HG03565 (cell line): ENCODE results near the gene LMX1B.

Experiments
- ATAC-seq: cut with Tn5 transposase; IDR thresholded peaks from one replicate; pipeline ENCODE4 v1.9.1; 2021; ENCODE audit warnings: mild to moderate bottlenecking, moderate library complexity; ENCODE audit not compliant: unreplicated experiment

Gene LMX1B

DNA sequence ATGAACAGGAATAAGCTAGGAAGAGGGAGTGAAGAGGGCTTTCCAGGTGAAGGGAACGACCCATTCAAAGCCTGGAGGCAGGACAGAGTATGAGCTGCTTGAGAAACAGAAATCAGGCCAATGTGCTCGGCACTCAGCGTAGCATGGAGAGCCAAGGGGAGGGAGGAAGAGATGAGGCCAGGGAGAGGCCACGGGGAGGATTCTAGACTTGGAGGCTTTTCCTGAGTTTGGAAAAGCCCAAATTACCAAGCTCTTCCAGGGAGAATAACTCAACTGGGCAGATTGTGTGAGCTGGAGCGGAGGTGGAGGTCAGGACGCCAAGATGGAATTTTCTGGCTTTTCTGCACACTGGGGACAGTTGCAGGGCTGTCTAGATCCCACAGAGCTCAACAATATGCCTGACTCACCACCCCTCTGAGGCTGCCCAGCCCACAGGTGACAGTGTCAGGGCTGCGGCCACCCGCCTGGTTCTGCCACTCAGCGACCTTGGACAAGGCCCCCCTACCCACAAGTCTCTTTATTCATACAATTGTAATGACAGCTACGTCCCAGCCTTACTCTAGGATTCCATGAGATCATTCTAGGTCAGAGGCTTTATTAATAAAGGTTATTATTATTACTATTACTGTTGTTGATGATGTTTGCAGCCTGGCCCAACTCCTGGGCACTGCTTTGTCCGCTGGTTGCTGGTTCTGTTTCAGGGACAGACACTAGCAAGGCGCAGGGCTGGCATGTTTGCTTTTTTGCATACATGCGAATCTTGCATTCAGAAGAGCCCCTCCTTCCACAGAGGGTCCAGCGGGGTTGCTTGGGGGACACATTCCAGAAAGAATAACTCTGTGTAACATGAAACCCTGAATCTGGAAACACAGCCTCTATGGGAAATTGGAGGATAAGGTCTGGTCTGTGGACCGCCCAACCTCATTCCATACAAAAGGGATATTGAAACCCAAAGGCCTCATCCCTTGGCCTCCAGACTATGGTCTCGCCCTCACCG is 9.4 kb upstream of the LMX1B start:
- no peak for ATAC-seq

DNA sequence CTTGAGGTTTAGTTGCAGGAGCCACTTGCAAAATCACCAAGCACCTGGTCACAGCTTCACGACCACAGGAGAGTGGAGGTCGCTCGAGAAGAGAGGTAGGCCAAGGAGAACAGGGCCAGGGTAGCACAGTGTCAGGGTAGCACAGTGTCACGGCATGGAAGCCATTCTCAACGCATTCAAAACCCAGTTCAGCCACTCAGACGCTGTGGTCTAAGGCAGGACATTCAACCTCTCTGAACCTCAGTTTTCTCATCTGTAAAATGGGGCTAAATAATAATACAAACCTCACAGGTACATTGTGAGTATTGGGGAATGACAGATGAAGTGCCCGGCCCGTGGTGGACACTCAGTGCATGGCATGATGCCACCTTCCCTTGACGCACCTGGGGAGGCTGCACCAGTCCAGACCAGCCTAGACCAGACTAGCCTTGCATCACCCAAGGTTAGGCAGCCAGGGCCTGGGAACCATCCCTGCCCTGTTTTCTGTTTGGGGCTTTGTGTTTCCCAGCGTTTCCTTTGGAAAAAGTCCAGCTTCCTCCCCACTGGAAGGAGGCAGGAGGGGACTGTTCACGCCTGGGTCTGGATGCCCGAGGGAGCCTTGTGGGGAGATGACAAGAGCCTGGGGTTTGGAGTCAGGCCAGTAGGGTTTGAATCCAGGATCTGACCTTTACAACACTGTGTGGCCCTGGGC is 7.8 kb upstream of the LMX1B start:
- no peak for ATAC-seq

DNA sequence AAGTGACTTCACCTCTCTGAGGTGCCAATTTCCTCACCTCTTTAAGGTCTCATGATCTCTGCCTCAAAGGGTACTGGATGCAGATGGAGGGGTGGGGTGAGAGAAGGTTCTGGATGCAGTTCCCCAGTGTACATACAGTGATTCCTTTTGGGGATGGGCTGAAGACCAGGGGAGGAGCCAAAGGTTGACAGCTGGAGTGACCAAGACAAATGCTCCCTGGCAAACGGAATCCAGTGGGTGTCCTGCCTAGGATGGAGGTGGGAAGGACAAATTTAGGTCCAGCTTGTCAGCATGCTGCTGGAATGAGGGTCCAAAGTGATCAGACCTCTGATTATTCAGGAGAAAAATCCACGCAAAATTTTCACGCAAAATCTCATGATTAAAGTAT is 7.3 kb upstream of the LMX1B start:
- no peak for ATAC-seq

DNA sequence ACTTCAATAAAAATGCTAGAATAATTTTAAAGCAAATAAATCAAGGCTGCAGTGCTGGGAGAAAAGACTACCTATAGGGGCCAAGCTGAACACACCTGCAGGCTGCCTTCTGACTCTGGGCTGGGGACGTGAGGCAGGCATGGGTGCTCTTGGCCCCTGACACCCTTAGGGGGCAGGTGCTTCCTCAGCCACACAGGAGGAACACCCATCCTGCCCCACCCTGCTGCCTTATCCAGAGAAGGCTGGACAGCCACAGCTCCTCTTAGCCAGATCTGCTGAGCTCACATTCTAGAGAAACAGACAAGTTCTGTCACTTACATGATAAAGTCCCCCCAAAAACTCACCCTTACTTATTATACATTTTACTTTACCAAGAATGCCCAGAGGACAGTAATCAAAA is 6.6 kb upstream of the LMX1B start:
- ATAC-seq = no peak

DNA sequence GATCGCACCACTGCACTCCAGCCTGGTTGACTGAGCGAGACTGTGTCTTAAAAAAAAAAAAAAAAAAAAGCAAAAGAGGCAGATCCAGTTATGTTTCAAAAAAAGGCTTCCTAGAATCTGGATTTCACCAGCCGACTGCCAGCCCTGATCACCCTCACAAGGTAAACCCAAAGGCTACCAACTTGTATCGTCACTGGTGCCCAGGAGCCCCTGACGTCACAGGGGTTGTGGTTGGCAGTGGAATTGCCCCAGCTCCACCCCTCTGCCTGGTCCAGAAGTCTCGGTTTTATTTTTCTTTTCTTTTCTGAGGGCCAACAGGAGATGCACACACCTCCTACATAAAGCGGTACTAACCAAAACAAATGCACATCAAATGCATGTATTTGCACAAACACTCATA is 6.0 kb upstream of the LMX1B start:
- ATAC-seq = no peak

DNA sequence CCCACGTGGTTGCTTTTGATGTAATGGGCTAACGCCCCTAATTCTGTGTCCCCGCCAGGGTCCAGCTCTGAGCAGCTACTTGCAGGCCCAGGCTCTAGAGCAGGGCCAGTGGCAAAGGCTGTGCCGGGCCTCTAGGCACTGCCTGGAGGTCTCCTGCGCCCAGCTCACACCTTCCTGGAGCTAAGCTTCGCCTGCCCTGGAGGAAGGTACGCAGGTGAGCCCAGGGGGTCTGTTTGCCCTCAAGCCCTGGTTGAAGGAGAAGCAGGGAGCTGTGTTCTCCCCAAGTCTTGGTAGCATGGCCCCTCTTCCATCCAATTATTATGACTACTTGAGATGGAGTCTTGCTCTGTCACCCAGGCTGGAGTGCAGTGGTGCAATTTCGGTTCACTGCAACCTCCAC is 5.2 kb upstream of the LMX1B start:
- no peak for ATAC-seq

DNA sequence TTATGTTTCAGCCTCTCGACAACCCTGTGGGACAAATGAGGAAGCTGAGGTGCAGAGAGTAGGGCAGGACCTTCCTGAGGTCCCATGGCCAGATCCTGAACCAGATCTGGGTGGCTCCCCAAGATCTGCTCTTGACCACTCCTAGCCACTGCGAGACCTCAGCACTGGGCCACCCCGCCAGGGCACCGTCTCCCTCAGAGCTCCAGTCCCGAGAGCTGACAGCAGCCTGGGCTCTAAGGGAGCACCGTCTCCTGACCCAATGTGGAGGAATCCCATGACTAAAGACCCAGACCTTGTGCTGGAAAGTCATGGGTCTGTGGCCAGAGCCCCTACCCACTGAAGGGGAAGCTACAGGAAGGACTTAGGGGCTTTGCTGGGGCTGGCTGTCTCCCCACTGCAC is 4.5 kb upstream of the LMX1B start:
- no peak for ATAC-seq

DNA sequence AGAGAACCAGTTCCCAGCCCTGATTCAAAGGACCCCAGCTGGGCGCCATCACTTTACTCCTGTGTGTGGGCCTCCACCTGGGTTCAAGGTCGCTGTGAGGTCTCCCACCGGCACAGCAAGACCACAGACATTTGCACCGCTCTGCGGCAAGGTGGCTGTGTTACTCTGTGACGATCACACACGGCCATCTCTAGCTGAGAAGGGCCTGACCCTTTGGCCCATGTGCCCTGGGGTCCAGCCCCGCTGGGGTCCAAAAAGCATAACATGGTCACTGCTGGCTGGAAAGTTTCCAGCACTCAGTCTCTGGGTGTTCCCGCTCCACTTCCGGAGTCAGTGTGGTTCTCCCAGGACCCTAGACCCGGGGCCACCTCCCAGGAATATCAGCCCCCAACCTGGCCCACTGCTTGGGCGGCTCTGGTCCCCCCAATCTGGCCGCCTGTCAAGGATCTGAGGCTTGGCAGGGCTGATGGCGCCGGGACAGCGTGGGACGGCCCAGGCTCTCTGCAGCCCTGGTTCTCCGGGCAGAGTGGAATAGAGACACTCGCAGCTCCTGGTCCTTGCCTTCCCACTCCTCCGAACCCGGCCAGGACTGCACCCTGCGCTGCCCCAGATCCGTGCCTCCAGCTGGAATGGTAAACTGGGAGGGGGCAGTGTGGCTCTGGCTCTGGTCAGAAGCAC is 3.9 kb upstream of the LMX1B start:
- ATAC-seq = no peak

DNA sequence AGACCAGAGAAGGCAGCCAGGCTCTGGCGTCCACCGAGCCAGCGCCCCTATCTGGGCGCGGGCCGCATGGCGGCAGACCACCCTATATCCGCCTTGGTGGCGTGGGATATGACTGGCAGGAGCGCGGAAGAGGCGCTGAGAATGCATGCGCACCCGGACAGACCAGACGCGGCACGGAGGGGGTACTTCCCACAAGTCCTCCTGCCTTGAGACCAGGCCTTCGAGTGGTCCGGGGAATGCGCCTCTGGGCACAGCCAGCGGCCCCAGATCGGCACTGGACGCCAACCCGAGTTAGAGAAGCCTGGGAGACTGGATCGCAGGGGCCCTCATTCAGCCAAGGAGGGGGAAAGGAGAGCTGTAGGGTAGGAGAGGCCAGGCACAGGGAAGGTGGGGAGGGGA is 2.5 kb upstream of the LMX1B start:
- ATAC-seq = no peak

DNA sequence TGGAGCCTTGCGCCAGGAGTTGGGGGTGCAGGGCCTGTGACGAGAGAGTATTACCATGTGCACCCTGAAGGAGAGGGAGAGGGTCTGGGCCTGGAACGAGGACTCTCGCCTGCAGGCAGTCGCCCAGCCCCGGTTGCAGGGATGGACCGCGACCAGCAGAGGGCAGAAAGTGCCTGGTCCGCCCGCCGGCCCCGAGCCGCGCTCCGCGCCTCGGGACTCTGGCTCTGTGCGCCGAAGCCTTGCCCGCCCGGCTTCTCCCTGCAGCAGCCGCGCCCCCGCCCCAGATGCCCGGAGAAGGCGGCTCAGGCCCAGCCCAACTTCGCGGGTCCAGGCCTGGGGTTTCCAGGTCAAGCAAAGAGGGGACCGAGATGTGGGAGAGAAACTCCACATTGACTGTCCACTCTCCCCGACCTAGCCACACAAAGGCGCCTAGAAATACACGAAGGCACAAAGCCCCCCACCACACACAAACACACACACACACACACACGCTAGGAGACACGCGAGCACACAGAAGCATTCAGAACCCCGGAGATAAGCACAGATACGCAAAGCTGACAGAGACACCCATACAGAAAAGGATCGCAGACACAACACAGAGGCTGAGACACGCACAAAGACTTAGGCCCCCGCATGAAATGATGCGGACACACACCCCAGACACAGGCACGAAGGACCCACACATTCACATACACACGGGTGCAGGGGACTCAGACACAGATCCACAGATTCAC is 2.0 kb upstream of the LMX1B start:
- no peak for ATAC-seq

DNA sequence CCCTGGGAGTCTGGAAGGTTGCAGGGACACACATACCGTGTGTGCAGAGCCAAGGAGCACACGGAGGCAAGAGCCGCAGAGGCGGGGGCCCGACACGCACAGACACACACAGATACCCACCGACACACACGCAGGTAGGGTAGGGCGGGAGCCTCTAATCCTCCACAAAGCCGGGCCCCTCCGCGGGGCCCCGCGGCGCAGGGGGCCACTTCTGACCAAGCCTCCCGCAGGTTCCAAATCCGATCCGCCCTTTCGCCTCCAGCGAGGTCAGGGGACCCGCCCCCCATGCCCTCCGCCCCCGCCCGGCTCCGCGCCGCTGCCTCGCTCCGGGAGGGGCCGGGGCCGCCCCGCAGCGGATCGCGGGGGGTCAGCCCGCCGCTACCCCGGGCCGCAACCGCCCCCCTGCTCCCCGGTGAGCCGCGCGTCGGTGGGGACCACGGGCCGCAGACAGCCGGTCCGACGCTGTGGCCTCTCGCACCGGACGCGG is 1.4 kb upstream of the LMX1B start:
- ATAC-seq = no peak

DNA sequence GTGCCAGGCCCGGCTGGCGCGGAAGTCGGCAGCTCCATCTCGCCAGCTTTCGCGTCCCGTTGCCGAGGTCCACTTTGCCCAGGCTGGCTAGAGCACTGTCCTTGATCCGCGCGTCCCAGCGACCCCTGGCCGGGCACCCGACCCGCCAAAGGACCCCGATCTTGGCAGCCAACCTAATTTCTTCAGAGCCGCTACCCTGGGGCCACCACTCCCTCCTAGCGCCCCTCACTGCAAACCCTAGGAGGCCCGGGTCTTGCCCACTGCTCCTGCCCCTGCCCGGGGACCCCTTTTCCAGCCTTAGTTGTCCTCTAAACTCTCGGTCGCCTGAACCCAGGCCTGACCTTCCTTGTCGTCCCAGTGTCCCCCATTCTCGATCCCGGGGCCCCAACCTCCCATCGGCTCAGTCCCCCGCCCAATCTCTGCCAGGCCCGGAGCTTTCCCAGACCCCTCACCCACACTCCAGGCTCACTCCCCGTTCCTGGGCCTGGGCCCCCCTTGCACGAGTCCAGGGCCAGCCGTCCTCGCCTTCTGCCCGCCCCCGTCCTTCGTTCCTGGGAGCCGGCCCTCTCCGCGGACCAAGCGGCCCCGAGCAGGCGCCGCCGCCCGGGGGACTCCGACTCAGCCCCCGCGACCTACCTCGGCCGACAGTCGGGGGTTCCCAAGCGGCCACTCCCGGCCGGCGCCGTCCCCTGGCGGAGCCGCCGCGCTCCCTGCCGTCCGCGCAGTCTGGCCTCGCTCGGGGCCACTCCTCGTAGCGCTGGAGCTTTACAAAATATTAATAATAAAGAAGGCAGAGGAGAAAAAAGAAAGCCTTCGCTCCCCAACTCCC is 701 bp upstream of the LMX1B start:
- ATAC-seq = no peak

DNA sequence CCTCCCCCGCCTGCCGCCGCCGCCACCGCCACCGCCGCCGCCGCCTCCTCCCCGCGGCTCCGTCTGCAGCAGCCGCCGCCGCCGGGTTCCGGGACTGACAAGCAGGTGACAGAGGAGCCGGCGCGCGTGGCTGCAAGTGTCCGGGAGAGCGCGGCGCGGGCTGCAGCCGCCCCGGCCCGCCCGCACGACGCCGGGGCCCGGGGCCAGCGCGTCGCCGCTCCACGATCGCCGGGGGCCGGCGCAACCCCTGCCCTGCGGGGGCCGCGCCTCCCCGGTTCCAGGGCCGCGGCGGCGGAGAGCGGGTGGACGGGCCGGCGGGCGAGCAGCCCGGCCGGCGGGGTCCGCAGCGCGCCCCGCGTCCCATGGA is 343 bp downstream of the LMX1B start:
- ATAC-seq = no peak

DNA sequence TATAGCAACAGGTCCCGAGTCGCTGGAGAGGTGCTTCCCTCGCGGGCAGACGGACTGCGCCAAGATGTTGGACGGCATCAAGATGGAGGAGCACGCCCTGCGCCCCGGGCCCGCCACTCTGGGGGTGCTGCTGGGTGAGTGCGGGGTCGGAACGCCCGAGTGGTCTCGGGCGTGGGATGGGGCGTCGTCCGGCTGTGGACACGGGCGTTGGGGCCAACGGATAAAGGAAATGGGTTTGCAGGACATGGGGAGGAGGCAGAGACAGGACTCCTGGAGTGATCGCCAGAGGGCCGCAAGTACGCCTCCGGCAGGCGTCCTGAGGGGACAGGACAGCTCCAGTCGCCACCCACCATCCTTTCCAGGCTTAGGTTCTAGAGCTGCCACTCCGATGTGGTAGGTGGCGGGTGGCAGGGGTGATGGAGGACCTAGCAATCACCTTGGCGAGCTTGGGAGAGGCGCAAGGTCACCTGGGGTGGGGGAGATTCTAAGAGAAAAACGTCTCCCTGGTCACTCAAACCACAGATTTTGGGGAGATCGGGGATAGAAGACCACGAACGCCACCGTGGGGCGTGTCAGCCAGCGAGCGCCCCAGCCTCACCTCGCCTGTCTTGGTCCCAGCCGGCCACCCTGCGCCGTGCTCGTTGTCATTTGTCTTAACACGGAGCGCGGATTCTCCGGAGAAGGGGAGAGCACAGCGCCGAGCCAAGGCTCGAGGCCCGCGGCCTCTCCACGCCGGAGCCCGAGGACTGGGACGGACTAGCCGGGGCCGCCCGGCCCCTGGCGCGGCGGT is 922 bp downstream of the LMX1B start:
- no peak for ATAC-seq

DNA sequence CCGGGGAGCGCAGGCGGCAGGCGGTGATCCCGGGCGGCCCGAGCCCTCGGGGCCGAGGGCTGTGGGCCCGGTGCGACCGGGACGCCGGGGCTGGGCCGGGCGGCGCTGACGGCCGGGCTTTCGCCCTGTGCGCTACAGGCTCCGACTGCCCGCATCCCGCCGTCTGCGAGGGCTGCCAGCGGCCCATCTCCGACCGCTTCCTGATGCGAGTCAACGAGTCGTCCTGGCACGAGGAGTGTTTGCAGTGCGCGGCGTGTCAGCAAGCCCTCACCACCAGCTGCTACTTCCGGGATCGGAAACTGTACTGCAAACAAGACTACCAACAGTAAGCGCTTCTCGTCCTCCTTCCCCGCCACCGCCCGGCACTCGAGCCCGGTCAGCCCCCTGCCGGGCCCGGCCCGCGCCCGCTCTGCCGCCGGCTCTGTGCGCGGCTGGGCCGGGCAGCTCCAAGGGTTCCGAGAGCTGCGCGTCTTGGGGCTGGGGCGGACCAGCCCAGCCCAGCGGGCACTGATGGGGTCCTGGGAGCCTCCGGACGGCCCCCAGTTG is 1.6 kb downstream of the LMX1B start:
- ATAC-seq = no peak

DNA sequence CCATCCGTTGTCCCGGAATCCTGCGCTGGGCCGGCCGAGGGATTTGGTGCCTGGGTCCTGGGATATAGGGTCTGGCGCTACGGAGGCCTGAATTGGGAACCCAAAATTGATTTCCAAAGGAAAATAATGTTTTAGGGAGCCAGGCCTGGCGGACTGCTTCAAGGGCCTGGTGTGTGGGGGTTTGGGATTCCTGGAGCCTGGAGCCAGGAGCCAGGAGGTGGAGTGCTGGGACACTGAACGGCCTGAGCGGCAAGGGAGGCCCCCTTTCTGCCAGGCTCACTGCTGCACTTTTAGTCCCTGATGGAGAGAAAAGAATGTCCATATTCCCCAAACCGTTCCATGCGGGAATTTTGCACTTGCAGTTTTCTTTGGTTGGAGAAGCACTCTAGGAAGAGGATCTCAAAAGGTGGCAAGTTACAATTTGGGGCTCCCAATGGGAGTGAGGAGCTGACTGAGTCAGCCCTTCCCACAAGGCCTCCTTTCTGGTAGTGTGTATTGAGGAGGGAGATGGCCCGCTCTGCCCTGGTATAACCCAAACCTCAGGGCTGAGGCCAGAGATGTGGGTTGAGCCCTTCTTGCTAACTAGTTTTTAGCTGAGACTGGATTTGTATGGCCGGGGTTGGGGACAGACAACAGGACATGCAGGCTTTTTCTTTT is 2.2 kb downstream of the LMX1B start:
- ATAC-seq = no peak

DNA sequence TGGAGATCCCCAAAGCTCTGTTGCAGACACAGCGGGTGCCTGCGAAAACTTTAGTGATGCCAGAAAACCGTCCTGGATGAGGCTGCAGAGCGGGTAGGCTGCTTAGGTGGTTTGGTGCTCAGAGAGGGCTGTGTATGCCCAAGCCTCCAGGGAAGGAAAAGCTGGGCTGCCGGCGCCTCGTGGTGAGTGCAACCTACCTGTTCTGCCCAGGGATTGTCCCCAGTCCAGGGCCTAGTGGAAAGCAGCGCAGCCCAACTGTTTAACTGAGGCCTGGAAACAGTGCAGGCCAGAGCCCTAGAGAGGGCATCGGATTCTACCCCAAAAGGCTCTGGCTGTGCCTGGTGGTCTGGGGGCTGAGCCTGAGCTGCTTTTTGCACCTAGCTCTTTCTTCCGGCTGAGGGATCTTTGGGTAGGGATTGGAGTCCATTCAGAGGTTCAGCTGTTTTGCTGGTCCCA is 2.8 kb downstream of the LMX1B start:
- no peak for ATAC-seq
